K562 (cell line): ENCODE results near the gene TTL. TPM values are rescaled to one million over a fixed set of nuclear protein-coding genes. Genes with fewer than 3 reads are reported as not detected.

Experiments
- ADNP ChIP-seq: fragments of 200-800 bp; sonication (Bioruptor generic); IDR thresholded peaks from 2 replicates; pipeline ENCODE4 v1.6.1; 2016; ENCODE audit warnings: missing genetic modification characterization, missing compliant biosample characterization
- BRD4 ChIP-seq: fragments of 200-600 bp; sonication (generic); IDR thresholded peaks from 2 replicates; pipeline ENCODE4 v1.6.1; 2017; ENCODE audit warnings: inconsistent platforms
- CTCFL ChIP-seq: IDR thresholded peaks from 2 replicates; pipeline ENCODE4 v1.6.1; 2011; ENCODE audit warnings: borderline replicate concordance, low read depth, mild to moderate bottlenecking, moderate library complexity, low read length; ENCODE audit not compliant: insufficient read depth, poor library complexity, severe bottlenecking
- CXXC5 ChIP-seq: fragments of 250-450 bp; sonication (Bioruptor Pico); IDR thresholded peaks from 2 replicates; pipeline ENCODE4 v1.8.0; 2022; ENCODE audit warnings: inconsistent platforms, mild to moderate bottlenecking, moderate library complexity
- FOXJ2 ChIP-seq: fragments of 200-800 bp; sonication (Bioruptor generic); IDR thresholded peaks from 2 replicates; pipeline ENCODE4 v1.6.1; 2016; ENCODE audit warnings: missing genetic modification characterization, missing compliant biosample characterization
- GTF3C2 ChIP-seq: IDR thresholded peaks from 3 replicates; pipeline ENCODE4 v1.6.1; 2011; ENCODE audit warnings: borderline replicate concordance, mild to moderate bottlenecking, moderate library complexity; ENCODE audit not compliant: insufficient read length; ENCODE audit errors: extremely low read depth
- RCOR1 ChIP-seq, 2 experiments: IDR thresholded peaks; 2 replicates each; pipeline ENCODE4 v1.6.1; 2012; ENCODE audit warnings: low read depth in 2 of 2, low read length in 2 of 2, borderline replicate concordance in 1 of 2, improper control_type of control experiment in 1 of 2
- SAFB ChIP-seq: fragments of 200-400 bp; formaldehyde crosslinking; IDR thresholded peaks from 2 replicates; pipeline ENCODE4 v1.6.1; 2017; ENCODE audit warnings: low read depth, low read length, borderline replicate concordance
- TOE1 ChIP-seq, 2 experiments: fragments of 450-650 bp in 1 of 2; sonication (generic) in 1 of 2; formaldehyde crosslinking in 1 of 2; IDR thresholded peaks; 2 replicates each; pipeline versions ENCODE4 v1.7.1 to v1.8.0; 2016 to 2022; ENCODE audit warnings: borderline replicate concordance in 2 of 2, mild to moderate bottlenecking in 2 of 2, antibody characterized with exemption in 1 of 2, inconsistent platforms in 1 of 2, low read depth in 1 of 2, missing genetic modification reagents in 1 of 2, moderate library complexity in 1 of 2
- USF1 ChIP-seq: sonication (generic); formaldehyde crosslinking; IDR thresholded peaks from 2 replicates; pipeline ENCODE4 v1.9.0; 2022; ENCODE audit warnings: mild to moderate bottlenecking, missing genetic modification reagents
- ZHX1 ChIP-seq: fragments of 150-350 bp; conservative IDR thresholded peaks from 2 replicates; pipeline ENCODE4 v1.6.1; 2014; ENCODE audit warnings: low read length
- ZNF12 ChIP-seq: sonication (generic); formaldehyde crosslinking; IDR thresholded peaks from 2 replicates; pipeline ENCODE4 v1.4.0; 2020; ENCODE audit warnings: mild to moderate bottlenecking, missing genetic modification reagents
- ZNF146 ChIP-seq: IDR thresholded peaks from one replicate; pipeline ENCODE4 v1.6.1; 2018; ENCODE audit warnings: missing compliant biosample characterization; ENCODE audit not compliant: unreplicated experiment
- ZNF511 ChIP-seq: sonication (generic); formaldehyde crosslinking; IDR thresholded peaks from 2 replicates; pipeline ENCODE4 v1.8.0; 2022; ENCODE audit warnings: mild to moderate bottlenecking, missing genetic modification reagents
- ZNF639 ChIP-seq, 2 experiments: fragments of 200-800 bp in 1 of 2; sonication (Bioruptor generic) in 1 of 2; sonication (generic) in 1 of 2; formaldehyde crosslinking in 1 of 2; IDR thresholded peaks in 1 of 2; conservative IDR thresholded peaks in 1 of 2; 2 replicates each; pipeline versions ENCODE4 v1.5.0 to v1.6.1; 2016 to 2020; ENCODE audit warnings: missing compliant biosample characterization in 1 of 2, missing genetic modification characterization in 1 of 2, missing genetic modification reagents in 1 of 2
- polyA plus RNA-seq, 8 experiments: library from polyadenylated mRNA; depleted of rRNA in 4 of 8; stranded (reverse) in 5 of 8; unstranded in 3 of 8; fragments of >200 nt; fragmentation: Nextera tagmentation in 2 of 8; fragmentation: Illumina TruSeq in 1 of 8; extraction: Ambion mirVana in 2 of 8; extraction: Trizol in 1 of 8; gene quantifications; 2 replicates each; pipeline versions ENCODE4 v1.2.1 to v1.2.3, GENCODE V29; 2011 to 2014; ENCODE audit warnings: inconsistent platforms in 1 of 8, missing spikeins in 1 of 8
- total RNA-seq, 7 experiments: library from RNA; depleted of rRNA in 6 of 7; stranded (reverse); fragments of >200 nt in 6 of 7; fragmentation: Illumina TruSeq in 2 of 7; extraction: Trizol in 2 of 7; gene quantifications; 2 replicates each; pipeline versions ENCODE4 v1.2.1 to v1.2.3, GENCODE V29; 2011 to 2021; ENCODE audit warnings: low replicate concordance in 1 of 7

The TTL gene
- total and polyA plus RNA-seq, 9 of the 15 experiments (the other 6 are each of a cell fraction or from before 2014, with no cell fraction given) = 9.4 to 54.4 (median 34.9) TPM

GRCh38 chr2:112480530-112481049 is 1.4 kb upstream of the TTL start (continued):
- no peak for TF ChIP-seq CXXC5 (CRISPR knock-in tag)
- TF ChIP-seq GTF3C2 = no peak
- no peak for TF ChIP-seq RCOR1 (IDR thresholded peaks at IDR 0.05; ENCODE audit: borderline replicate concordance in 1 of 2, low read depth in 2 of 2, low read length in 2 of 2)
- no peak for TF ChIP-seq ZHX1
- TF ChIP-seq ADNP (tag) = no peak
- no peak for TF ChIP-seq ZNF511 (CRISPR knock-in tag)
- TF ChIP-seq TOE1 (IDR thresholded peaks at IDR 0.05; ENCODE audit: borderline replicate concordance) = no peak
- TF ChIP-seq TOE1 (CRISPR knock-in tag; IDR thresholded peaks at IDR 0.05; ENCODE audit: borderline replicate concordance, low read depth) = no peak
- peak; percentile 32; the same call in 1 of the 2 replicates for TF ChIP-seq SAFB
- TF ChIP-seq ZNF639 (CRISPR knock-in tag; conservative IDR thresholded peaks at IDR 0.05 in 1 of 2, IDR thresholded peaks at IDR 0.05 in 1 of 2) = no peak
- TF ChIP-seq USF1 (CRISPR knock-in tag) = peak; percentile 50; the same call in 1 of the 2 replicates
- no peak for TF ChIP-seq FOXJ2
- no peak for TF ChIP-seq ZNF146 (CRISPR knock-in tag)
- TF ChIP-seq CTCFL = no peak
- TF ChIP-seq BRD4 = no peak
- TF ChIP-seq ZNF12 (CRISPR knock-in tag) = no peak
